Measurements from ENCODE around the gene ABTB1. TPM values are rescaled to one million over a fixed set of nuclear protein-coding genes. Genes with fewer than 3 reads are reported as not detected.

Gene ABTB1
- total RNA-seq, 1 experiment from 2014 or later: 12.5 TPM

DNA sequence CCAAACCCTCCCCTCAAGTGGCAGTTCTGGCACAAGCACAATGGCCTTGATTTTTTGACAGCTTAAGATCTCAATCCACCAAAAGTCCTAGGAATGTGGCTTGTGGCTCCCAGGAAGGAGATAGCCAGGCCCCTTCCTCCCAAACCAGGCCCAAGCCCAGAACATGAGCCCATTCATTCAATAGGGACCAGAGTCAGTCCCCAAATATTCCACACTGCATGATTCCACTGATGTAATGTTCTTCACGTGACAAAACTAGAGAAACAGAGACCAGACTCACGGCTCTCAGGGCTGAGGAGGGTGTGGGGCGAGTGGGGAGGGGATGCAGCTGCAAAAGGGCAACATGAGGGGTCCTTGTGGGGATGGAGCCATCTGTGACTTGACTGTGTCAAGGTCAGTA lies 25.5 kb downstream of the ABTB1 start (continued):
- TF ChIP-seq, protein P1, sequence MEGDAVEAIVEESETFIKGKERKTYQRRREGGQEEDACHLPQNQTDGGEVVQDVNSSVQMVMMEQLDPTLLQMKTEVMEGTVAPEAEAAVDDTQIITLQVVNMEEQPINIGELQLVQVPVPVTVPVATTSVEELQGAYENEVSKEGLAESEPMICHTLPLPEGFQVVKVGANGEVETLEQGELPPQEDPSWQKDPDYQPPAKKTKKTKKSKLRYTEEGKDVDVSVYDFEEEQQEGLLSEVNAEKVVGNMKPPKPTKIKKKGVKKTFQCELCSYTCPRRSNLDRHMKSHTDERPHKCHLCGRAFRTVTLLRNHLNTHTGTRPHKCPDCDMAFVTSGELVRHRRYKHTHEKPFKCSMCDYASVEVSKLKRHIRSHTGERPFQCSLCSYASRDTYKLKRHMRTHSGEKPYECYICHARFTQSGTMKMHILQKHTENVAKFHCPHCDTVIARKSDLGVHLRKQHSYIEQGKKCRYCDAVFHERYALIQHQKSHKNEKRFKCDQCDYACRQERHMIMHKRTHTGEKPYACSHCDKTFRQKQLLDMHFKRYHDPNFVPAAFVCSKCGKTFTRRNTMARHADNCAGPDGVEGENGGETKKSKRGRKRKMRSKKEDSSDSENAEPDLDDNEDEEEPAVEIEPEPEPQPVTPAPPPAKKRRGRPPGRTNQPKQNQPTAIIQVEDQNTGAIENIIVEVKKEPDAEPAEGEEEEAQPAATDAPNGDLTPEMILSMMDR (IDR thresholded peaks at IDR 0.05): no peak
- TF ChIP-seq ZNF317 (CRISPR knock-in tag; IDR thresholded peaks at IDR 0.05; ENCODE audit: borderline replicate concordance, low read depth) (no peak), SP1 (CRISPR knock-in tag; conservative IDR thresholded peaks at IDR 0.05) (no peak), NFATC4 (CRISPR knock-in tag; IDR thresholded peaks at IDR 0.05) (no peak)
- TF ChIP-seq, protein P2, sequence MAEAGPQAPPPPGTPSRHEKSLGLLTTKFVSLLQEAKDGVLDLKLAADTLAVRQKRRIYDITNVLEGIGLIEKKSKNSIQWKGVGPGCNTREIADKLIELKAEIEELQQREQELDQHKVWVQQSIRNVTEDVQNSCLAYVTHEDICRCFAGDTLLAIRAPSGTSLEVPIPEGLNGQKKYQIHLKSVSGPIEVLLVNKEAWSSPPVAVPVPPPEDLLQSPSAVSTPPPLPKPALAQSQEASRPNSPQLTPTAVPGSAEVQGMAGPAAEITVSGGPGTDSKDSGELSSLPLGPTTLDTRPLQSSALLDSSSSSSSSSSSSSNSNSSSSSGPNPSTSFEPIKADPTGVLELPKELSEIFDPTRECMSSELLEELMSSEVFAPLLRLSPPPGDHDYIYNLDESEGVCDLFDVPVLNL (CRISPR knock-in tag; IDR thresholded peaks at IDR 0.05; ENCODE audit: borderline replicate concordance, low read depth): no peak
- TF ChIP-seq, protein P3, sequence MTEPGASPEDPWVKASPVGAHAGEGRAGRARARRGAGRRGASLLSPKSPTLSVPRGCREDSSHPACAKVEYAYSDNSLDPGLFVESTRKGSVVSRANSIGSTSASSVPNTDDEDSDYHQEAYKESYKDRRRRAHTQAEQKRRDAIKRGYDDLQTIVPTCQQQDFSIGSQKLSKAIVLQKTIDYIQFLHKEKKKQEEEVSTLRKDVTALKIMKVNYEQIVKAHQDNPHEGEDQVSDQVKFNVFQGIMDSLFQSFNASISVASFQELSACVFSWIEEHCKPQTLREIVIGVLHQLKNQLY (CRISPR knock-in tag; IDR thresholded peaks at IDR 0.05): no peak

DNA sequence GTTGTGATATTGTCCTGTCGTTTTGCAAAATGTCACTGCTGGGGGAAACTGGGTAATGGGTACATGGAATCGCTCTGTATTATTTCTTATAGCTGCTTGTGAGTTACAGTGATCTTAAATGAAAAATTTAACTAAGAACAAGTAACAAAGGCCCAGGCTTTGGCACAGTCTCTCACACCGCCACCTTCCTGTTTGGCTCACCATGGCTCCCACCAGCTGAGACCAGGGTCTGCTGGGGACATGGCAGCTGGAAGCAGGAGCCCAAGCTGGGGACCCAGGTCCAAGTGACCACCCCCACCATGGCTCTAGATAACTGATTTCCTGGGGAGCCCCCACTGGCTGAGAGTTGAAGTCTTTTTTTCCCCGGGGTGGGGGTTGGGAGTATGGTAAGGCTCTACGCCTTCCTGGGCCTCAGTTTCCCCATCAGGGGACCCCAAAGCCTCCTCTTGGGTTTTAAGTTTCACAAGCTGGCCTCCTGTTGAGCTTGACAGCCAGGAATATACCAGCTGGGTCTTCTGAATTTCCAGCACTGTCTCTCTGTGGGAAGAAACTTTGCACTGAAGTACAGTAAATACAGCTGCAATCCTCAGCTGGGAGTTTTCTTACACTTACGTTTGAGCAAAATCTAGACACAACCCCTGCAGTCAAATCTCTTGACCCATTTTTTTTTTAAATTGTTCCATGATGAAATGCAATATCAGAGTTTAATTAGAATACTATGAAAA lies 26.1 kb downstream of the ABTB1 start:
- no peak for DNase-seq (ENCODE audit: low spot score)
- Mint-ChIP-seq H3K9me3 (peaks cover 9% of the 10 kb centered on the region), H3K36me3 (no peaks in the 10 kb centered on the region), H3K4me1 (peaks cover 3% of the 10 kb centered on the region), H3K27me3 (ENCODE audit: low read depth) (no peaks in the 10 kb centered on the region), H3K4me3 (no peak overlapping the region), H3K27ac (no peak overlapping the region)
- ATAC-seq: no peak
- ChIA-PET POLR2A (no interaction called here), CTCF (interaction anchor here (1.0 kb wide), 1 partner anchor 124 kb away, joined by 4 read pairs; no protein-coding TSS in a partner anchor)
- TF ChIP-seq MYBL2 (CRISPR knock-in tag; IDR thresholded peaks at IDR 0.05): no peak
- TF ChIP-seq, protein P4, sequence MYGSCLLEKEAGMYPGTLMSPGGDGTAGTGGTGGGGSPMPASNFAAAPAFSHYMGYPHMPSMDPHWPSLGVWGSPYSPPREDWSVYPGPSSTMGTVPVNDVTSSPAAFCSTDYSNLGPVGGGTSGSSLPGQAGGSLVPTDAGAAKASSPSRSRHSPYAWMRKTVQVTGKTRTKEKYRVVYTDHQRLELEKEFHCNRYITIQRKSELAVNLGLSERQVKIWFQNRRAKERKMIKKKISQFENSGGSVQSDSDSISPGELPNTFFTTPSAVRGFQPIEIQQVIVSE (CRISPR knock-in tag; IDR thresholded peaks at IDR 0.05; ENCODE audit: borderline replicate concordance): no peak
- TF ChIP-seq, protein P5, sequence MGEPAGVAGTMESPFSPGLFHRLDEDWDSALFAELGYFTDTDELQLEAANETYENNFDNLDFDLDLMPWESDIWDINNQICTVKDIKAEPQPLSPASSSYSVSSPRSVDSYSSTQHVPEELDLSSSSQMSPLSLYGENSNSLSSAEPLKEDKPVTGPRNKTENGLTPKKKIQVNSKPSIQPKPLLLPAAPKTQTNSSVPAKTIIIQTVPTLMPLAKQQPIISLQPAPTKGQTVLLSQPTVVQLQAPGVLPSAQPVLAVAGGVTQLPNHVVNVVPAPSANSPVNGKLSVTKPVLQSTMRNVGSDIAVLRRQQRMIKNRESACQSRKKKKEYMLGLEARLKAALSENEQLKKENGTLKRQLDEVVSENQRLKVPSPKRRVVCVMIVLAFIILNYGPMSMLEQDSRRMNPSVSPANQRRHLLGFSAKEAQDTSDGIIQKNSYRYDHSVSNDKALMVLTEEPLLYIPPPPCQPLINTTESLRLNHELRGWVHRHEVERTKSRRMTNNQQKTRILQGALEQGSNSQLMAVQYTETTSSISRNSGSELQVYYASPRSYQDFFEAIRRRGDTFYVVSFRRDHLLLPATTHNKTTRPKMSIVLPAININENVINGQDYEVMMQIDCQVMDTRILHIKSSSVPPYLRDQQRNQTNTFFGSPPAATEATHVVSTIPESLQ (CRISPR knock-in tag; IDR thresholded peaks at IDR 0.05): no peak
- TF ChIP-seq, protein P6, sequence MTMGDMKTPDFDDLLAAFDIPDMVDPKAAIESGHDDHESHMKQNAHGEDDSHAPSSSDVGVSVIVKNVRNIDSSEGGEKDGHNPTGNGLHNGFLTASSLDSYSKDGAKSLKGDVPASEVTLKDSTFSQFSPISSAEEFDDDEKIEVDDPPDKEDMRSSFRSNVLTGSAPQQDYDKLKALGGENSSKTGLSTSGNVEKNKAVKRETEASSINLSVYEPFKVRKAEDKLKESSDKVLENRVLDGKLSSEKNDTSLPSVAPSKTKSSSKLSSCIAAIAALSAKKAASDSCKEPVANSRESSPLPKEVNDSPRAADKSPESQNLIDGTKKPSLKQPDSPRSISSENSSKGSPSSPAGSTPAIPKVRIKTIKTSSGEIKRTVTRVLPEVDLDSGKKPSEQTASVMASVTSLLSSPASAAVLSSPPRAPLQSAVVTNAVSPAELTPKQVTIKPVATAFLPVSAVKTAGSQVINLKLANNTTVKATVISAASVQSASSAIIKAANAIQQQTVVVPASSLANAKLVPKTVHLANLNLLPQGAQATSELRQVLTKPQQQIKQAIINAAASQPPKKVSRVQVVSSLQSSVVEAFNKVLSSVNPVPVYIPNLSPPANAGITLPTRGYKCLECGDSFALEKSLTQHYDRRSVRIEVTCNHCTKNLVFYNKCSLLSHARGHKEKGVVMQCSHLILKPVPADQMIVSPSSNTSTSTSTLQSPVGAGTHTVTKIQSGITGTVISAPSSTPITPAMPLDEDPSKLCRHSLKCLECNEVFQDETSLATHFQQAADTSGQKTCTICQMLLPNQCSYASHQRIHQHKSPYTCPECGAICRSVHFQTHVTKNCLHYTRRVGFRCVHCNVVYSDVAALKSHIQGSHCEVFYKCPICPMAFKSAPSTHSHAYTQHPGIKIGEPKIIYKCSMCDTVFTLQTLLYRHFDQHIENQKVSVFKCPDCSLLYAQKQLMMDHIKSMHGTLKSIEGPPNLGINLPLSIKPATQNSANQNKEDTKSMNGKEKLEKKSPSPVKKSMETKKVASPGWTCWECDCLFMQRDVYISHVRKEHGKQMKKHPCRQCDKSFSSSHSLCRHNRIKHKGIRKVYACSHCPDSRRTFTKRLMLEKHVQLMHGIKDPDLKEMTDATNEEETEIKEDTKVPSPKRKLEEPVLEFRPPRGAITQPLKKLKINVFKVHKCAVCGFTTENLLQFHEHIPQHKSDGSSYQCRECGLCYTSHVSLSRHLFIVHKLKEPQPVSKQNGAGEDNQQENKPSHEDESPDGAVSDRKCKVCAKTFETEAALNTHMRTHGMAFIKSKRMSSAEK (CRISPR knock-in tag; IDR thresholded peaks at IDR 0.05; ENCODE audit: borderline replicate concordance): no peak
- TF ChIP-seq GABPB1 (CRISPR knock-in tag; IDR thresholded peaks at IDR 0.05): no peak
- TF ChIP-seq, protein P7, sequence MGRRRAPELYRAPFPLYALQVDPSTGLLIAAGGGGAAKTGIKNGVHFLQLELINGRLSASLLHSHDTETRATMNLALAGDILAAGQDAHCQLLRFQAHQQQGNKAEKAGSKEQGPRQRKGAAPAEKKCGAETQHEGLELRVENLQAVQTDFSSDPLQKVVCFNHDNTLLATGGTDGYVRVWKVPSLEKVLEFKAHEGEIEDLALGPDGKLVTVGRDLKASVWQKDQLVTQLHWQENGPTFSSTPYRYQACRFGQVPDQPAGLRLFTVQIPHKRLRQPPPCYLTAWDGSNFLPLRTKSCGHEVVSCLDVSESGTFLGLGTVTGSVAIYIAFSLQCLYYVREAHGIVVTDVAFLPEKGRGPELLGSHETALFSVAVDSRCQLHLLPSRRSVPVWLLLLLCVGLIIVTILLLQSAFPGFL (CRISPR knock-in tag; IDR thresholded peaks at IDR 0.05; ENCODE audit: borderline replicate concordance): no peak
- TF ChIP-seq SMAD3 (CRISPR knock-in tag; IDR thresholded peaks at IDR 0.05; ENCODE audit: borderline replicate concordance): no peak
- TF ChIP-seq GRHL2 (CRISPR knock-in tag; IDR thresholded peaks at IDR 0.05; ENCODE audit: insufficient replicate concordance, severe bottlenecking): no peak
- no peak for TF ChIP-seq FOXP1 (CRISPR knock-in tag; IDR thresholded peaks at IDR 0.05; ENCODE audit: borderline replicate concordance)
- TF ChIP-seq, protein P8, sequence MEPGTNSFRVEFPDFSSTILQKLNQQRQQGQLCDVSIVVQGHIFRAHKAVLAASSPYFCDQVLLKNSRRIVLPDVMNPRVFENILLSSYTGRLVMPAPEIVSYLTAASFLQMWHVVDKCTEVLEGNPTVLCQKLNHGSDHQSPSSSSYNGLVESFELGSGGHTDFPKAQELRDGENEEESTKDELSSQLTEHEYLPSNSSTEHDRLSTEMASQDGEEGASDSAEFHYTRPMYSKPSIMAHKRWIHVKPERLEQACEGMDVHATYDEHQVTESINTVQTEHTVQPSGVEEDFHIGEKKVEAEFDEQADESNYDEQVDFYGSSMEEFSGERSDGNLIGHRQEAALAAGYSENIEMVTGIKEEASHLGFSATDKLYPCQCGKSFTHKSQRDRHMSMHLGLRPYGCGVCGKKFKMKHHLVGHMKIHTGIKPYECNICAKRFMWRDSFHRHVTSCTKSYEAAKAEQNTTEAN (CRISPR knock-in tag; IDR thresholded peaks at IDR 0.05): no peak
- no peak for TF ChIP-seq GTF2I (CRISPR knock-in tag; conservative IDR thresholded peaks at IDR 0.05)
- TF ChIP-seq, protein P9, sequence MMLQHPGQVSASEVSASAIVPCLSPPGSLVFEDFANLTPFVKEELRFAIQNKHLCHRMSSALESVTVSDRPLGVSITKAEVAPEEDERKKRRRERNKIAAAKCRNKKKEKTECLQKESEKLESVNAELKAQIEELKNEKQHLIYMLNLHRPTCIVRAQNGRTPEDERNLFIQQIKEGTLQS (CRISPR knock-in tag; conservative IDR thresholded peaks at IDR 0.05): no peak
- no peak for TF ChIP-seq CREM (CRISPR knock-in tag; IDR thresholded peaks at IDR 0.05)
- no peak for TF ChIP-seq IRF2 (CRISPR knock-in tag; IDR thresholded peaks at IDR 0.05; ENCODE audit: borderline replicate concordance, low read depth)
- no peak for TF ChIP-seq ETV6 (CRISPR knock-in tag; IDR thresholded peaks at IDR 0.05)
